ENCODE results near the gene ANKS1A.
"Not testable (repeated sequence)": the region's sequence is repeated elsewhere in the genome, so short reads cannot be mapped to it uniquely, and the experiment has no call there.

Gene ANKS1A

GRCh38 chr6:35087361-35088280 is 198.6 kb downstream of the ANKS1A start:
- DNase-seq: no peak

- no peak for DNase-seq
Observed at GRCh38 chr6:35088281-35089215, 199.5 kb downstream of the ANKS1A start.

- no peak for DNase-seq
Observed at GRCh38 chr6:35089216-35089934, 200.3 kb downstream of the ANKS1A start.

GRCh38 chr6:35089935-35090505 is 201.0 kb downstream of the ANKS1A start:
- DNase-seq: no peak

GRCh38 chr6:35090734-35091133 is 201.7 kb downstream of the ANKS1A start:
- no peak for DNase-seq

- DNase-seq: no peak
Observed at GRCh38 chr6:35091346-35092083, 202.5 kb downstream of the ANKS1A start.

GRCh38 chr6:35092362-35093117 is 203.5 kb downstream of the ANKS1A start:
- no peak for DNase-seq

- DNase-seq: no peak
Observed at GRCh38 chr6:35093118-35093445, 204.0 kb downstream of the ANKS1A start.

- no peak for DNase-seq
Observed at GRCh38 chr6:35093783-35094182, 204.7 kb downstream of the ANKS1A start.

GRCh38 chr6:35094183-35094582 is 205.1 kb downstream of the ANKS1A start:
- no peak for DNase-seq

GRCh38 chr6:35096129-35096862 is 207.2 kb downstream of the ANKS1A start:
- no peak for DNase-seq

- DNase-seq: no peak
Observed at GRCh38 chr6:35099116-35099515, 210.1 kb downstream of the ANKS1A start.

GRCh38 chr6:35105078-35105477 is 216.0 kb downstream of the ANKS1A start:
- no peak for DNase-seq

- not testable (repeated sequence) for DNase-seq
Observed at GRCh38 chr6:35106061-35106460, 217.0 kb downstream of the ANKS1A start.

- DNase-seq: not testable (repeated sequence)
Observed at GRCh38 chr6:35107208-35107607, 218.2 kb downstream of the ANKS1A start.

- DNase-seq: not testable (repeated sequence)
Observed at GRCh38 chr6:35107761-35108160, 218.7 kb downstream of the ANKS1A start.

- no peak for DNase-seq
Observed at GRCh38 chr6:35108309-35108885, 219.3 kb downstream of the ANKS1A start.

- no peak for DNase-seq
Observed at GRCh38 chr6:35120746-35121145, 231.7 kb downstream of the ANKS1A start.

- no peak for DNase-seq
Observed at GRCh38 chr6:35124356-35124755, 235.3 kb downstream of the ANKS1A start.

GRCh38 chr6:35128042-35128441 is 239.0 kb downstream of the ANKS1A start:
- no peak for DNase-seq

All from midbrain (tissue), 1 donor.